Activated CD8-positive, alpha-beta T cell treated with anti-CD3 and anti-CD28 coated beads for 36 hours (primary cell): ENCODE data around the gene NRL. TPM values are rescaled to one million over a fixed set of nuclear protein-coding genes. Genes with fewer than 3 reads are reported as not detected.

Experiments used
- ATAC-seq: fragments of 200-7000 bp; cut with Tn5 transposase; one replicate; pipeline ENCODE4 v1.10.0; 2021; ENCODE audit warnings: mild to moderate bottlenecking, moderate library complexity
- CTCF ChIA-PET: fragments of 350-600 bp; sonication (Branson Sonifier 250); formaldehyde crosslinking; loops from one replicate; lab custom pipeline; 2021; ENCODE audit warnings: antibody characterized with exemption; lab: Charles Lee
- POLR2A ChIA-PET: fragments of 350-600 bp; sonication (Branson Sonifier 250); formaldehyde crosslinking; loops from one replicate; lab custom pipeline; 2021; ENCODE audit warnings: antibody characterized with exemption; lab: Charles Lee
- DNase-seq: peaks from one replicate; pipeline ENCODE4 v3.0.0-alpha.2; 2020
- H3K27ac Mint-ChIP-seq: one replicate; pipeline ENCODE4 v1.8.0; 2021; ENCODE audit warnings: mild to moderate bottlenecking, mixed read lengths
- H3K27me3 Mint-ChIP-seq: one replicate; pipeline ENCODE4 v1.8.0; 2021; ENCODE audit warnings: mixed read lengths
- H3K36me3 Mint-ChIP-seq: one replicate; pipeline ENCODE4 v1.8.0; 2021; ENCODE audit warnings: low read depth, mixed read lengths
- H3K4me1 Mint-ChIP-seq: one replicate; pipeline ENCODE4 v1.8.0; 2021; ENCODE audit warnings: low read depth, mixed read lengths
- H3K4me3 Mint-ChIP-seq: one replicate; pipeline ENCODE4 v1.8.0; 2021; ENCODE audit warnings: mild to moderate bottlenecking, moderate library complexity, mixed read lengths
- H3K9me3 Mint-ChIP-seq: one replicate; pipeline ENCODE4 v1.8.0; 2021; ENCODE audit warnings: mixed read lengths
- intact Hi-C: fragments of 100-400 bp; cut with micrococcal nuclease; formaldehyde crosslinking; loops from one replicate; pipeline ENCODE4 v1.10.0; 2022
- total RNA-seq, 2 experiments: library from RNA; stranded (reverse); gene quantifications; one replicate each; pipeline ENCODE4 v1.2.3, GENCODE V29; 2021
- TF ChIP-seq, protein P1 (sequence below): fragments of 200-600 bp; IDR thresholded peaks from one replicate; pipeline ENCODE4 v1.8.0; 2022; ENCODE audit warnings: antibody characterized with exemption, mild to moderate bottlenecking

NRL gene
- total RNA-seq, 2 experiments from 2014 or later = 1.8 to 2.5 TPM

DNA sequence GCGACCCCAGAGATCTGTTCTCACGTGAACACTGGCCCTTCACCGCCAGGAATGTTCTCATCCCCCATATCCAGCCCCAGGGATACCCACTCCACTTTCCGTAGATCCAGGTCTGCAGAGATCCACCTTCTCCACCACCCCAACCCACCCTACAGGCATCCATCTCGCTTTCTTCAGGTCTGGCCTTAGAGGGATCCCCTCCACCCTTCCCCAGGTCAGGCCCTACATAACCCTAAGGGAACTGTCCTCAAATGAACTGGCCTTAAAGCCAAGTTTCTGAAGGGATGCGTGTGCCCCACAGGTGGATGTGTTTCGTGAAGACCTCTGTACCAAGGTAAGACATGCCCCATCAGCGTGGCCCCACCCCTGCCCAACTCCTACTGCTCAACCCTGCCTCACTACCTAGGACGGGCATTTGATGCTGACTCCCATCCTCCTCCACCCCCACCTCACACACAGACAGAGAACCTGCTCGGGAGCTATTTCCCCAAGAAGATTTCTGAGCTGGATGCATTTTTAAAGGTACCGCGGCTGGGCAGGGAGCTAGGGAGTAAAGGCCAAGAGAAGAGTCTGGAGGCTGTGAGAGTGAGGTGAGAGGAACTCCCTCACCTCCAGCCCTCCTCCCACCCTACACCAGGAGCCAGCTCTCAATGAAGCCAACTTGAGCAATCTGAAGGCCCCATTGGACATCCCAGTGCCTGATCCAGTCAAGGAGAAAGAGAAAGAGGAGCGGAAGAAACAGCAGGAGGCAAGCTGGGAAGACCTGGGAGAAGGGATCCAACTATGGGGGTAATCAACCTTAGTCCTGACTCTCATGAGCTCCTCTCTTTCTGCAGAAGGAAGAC lies 22.2 kb upstream of the NRL start:
- Mint-ChIP-seq H3K27me3 (no peaks in the 10 kb centered on the region), H3K4me3 (peak overlapping the region; percentile 97), H3K4me1 (peaks cover 54% of the 10 kb centered on the region), H3K9me3 (no peaks in the 10 kb centered on the region), H3K36me3 (peaks cover 48% of the 10 kb centered on the region), H3K27ac (peak overlapping the region; percentile 92)
- intact Hi-C loops = no loop called here
- ChIA-PET CTCF (interaction anchor here (1.1 to 5.3 kb wide), 11 partner anchors 9 to 172 kb away, joined by 3 to 29 read pairs (median 9); partner anchors contain the start of genes DCAF11, IRF9, NRL and PSME2), POLR2A (interaction anchor here (0.6 to 5.8 kb wide), 16 partner anchors 10 to 77 kb away, joined by 3 to 53 read pairs (median 5); partner anchors contain the start of genes CHMP4A, DCAF11, IPO4 and IRF9)
- peak; percentile 44 for DNase-seq
- no peak for ATAC-seq
- TF ChIP-seq, protein P1, sequence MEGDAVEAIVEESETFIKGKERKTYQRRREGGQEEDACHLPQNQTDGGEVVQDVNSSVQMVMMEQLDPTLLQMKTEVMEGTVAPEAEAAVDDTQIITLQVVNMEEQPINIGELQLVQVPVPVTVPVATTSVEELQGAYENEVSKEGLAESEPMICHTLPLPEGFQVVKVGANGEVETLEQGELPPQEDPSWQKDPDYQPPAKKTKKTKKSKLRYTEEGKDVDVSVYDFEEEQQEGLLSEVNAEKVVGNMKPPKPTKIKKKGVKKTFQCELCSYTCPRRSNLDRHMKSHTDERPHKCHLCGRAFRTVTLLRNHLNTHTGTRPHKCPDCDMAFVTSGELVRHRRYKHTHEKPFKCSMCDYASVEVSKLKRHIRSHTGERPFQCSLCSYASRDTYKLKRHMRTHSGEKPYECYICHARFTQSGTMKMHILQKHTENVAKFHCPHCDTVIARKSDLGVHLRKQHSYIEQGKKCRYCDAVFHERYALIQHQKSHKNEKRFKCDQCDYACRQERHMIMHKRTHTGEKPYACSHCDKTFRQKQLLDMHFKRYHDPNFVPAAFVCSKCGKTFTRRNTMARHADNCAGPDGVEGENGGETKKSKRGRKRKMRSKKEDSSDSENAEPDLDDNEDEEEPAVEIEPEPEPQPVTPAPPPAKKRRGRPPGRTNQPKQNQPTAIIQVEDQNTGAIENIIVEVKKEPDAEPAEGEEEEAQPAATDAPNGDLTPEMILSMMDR = no peak

DNA sequence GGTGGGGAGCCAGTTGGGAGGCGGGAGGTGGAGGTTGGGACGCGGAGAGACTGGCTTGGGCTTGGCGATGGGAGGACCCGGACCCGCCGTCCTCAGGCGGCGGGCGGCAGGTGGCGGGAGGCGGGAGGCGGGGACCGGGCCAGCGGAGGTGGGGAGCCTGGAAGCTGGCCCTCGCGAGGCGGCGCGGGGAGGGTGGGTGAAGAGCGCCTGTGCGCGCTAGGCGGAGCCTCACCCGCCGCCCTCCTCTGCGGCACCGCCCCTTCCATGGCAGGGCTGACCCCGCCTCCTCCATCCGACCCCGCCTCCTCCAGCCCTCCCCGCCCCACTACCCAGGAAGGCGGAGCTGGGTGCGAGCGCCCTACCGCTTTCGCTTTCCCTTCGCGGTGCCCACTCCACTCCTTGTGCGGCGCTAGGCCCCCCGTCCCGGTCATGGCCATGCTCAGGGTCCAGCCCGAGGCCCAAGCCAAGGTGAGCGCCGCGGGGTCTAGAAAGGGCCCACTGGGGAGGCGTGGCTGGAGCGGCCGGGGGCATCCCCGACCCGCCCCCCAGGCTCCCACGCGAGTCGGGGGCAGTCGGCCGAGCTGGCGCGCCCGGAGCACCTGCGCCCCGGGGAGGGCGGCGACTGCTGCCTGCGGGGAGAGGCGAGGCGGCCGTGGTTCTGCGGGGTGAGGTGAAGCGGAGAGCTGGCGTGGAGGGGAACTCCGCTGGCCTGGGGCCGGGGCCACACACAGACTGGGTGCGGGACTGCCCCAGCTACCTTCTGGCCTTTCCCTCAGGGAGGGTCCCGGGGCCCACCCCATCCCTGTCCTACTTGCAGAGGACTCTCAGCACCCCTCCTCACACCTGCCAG lies 21.3 kb upstream of the NRL start, which contains the start of gene PSME1:
PSME1 (plus strand) TSS at position 361 of the 850 bp plus-strand sequence; CDS start at position 430, 69 bp downstream.
- intact Hi-C loops = no loop called here
- Mint-ChIP-seq H3K27me3 (no peaks in the 10 kb centered on the region), H3K9me3 (no peaks in the 10 kb centered on the region), H3K4me3 (peak within 1 kb of the TSS; percentile 97), H3K36me3 (peaks cover 47% of the 10 kb centered on the region), H3K4me1 (peaks cover 56% of the 10 kb centered on the region), H3K27ac (peak within 1 kb of the TSS; percentile 92)
- TF ChIP-seq, protein P1 = no peak
- peak; percentile 96 for DNase-seq
- ChIA-PET CTCF (interaction anchor here (0.6 to 5.3 kb wide), 11 partner anchors 10 to 172 kb away, joined by 3 to 29 read pairs (median 5); partner anchors contain the start of genes DCAF11, IRF9, NRL and PSME2), POLR2A (interaction anchor here (0.9 to 5.8 kb wide), 17 partner anchors 11 to 78 kb away, joined by 3 to 53 read pairs (median 6); partner anchors contain the start of genes CHMP4A, DCAF11, IPO4 and IRF9)
- ATAC-seq = peak; percentile 97

DNA sequence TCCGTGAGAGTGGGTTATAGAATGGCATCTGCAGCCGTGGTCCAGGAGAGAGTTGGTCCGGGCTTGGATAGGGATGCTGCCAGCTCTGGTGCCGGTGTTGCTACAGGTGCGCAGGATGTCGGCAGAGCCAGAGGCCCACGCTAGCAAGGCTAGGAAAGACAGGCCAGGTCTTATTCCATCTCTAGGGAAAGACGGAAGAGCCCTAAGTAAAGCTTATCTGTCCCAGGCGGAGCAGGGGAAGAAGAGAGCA lies 20.8 kb upstream of the NRL start:
- POLR2A ChIA-PET = interaction anchor here (0.9 to 5.8 kb wide), 14 partner anchors 11 to 77 kb away, joined by 3 to 53 read pairs (median 9); partner anchors contain the start of genes DCAF11, IPO4, IRF9 and NRL
- DNase-seq = peak; percentile 28

DNA sequence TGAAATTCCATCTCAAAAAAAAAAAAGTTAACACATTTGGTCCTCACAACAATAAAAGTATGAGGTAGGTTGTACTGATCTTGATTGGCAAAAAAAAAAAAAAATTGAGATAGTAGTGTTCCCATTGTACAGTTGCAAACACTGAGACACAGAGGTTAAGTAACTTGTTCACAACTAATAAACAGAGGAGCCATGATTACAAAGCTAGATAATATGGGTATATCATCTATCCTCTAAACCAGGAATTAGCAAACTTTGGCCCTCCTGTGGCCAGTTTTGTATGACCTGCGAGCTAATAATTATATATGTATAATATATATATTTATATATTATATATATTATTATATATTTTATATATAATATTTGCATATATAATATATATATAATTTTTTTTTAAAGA lies 19.0 kb upstream of the NRL start:
- ChIA-PET POLR2A (interaction anchor here (0.6 to 5.8 kb wide), 6 partner anchors 7 to 61 kb away, joined by 3 to 30 read pairs (median 5); partner anchors contain the start of genes DCAF11, EMC9, NRL and RNF31), CTCF (interaction anchor here (1.1 to 5.3 kb wide), 3 partner anchors 18 to 39 kb away, joined by 3 to 29 read pairs (median 21); partner anchors contain the start of genes DCAF11, IRF9 and NRL)
- Mint-ChIP-seq H3K27ac (no peak overlapping the region), H3K36me3 (peaks cover 24% of the 10 kb centered on the region), H3K4me3 (peak overlapping the region; percentile 8), H3K4me1 (peaks cover 45% of the 10 kb centered on the region), H3K27me3 (no peaks in the 10 kb centered on the region), H3K9me3 (no peaks in the 10 kb centered on the region)
- intact Hi-C loops = no loop called here
- DNase-seq (no peak), ATAC-seq (no peak)
- TF ChIP-seq, protein P1 = no peak

More for the DNA sequence above, 20.8 kb upstream of the NRL start:
- H3K27ac Mint-ChIP-seq = peak overlapping the region; percentile 91
- no peak for ATAC-seq
- TF ChIP-seq, protein P1 = no peak
- peak overlapping the region; percentile 97 for H3K4me3 Mint-ChIP-seq
- peaks cover 58% of the 10 kb centered on the region for H3K4me1 Mint-ChIP-seq
- H3K27me3 Mint-ChIP-seq = no peaks in the 10 kb centered on the region
- H3K36me3 Mint-ChIP-seq = peaks cover 41% of the 10 kb centered on the region
- CTCF ChIA-PET = interaction anchor here (0.6 to 5.3 kb wide), 9 partner anchors 11 to 173 kb away, joined by 3 to 29 read pairs (median 5); partner anchors contain the start of genes DCAF11, IRF9, NRL and PSME2
- no peaks in the 10 kb centered on the region for H3K9me3 Mint-ChIP-seq
- intact Hi-C loops = no loop called here
